GM18520 (cell line): Measurements from ENCODE around the gene SELENOH.
"Not testable (repeated sequence)": the region's sequence is repeated elsewhere in the genome, so short reads cannot be mapped to it uniquely, and the experiment has no call there.

Source experiments
- ATAC-seq: cut with Tn5 transposase; IDR thresholded peaks from one replicate; pipeline ENCODE4 v1.9.1; 2021; ENCODE audit not compliant: unreplicated experiment

SELENOH gene

DNA sequence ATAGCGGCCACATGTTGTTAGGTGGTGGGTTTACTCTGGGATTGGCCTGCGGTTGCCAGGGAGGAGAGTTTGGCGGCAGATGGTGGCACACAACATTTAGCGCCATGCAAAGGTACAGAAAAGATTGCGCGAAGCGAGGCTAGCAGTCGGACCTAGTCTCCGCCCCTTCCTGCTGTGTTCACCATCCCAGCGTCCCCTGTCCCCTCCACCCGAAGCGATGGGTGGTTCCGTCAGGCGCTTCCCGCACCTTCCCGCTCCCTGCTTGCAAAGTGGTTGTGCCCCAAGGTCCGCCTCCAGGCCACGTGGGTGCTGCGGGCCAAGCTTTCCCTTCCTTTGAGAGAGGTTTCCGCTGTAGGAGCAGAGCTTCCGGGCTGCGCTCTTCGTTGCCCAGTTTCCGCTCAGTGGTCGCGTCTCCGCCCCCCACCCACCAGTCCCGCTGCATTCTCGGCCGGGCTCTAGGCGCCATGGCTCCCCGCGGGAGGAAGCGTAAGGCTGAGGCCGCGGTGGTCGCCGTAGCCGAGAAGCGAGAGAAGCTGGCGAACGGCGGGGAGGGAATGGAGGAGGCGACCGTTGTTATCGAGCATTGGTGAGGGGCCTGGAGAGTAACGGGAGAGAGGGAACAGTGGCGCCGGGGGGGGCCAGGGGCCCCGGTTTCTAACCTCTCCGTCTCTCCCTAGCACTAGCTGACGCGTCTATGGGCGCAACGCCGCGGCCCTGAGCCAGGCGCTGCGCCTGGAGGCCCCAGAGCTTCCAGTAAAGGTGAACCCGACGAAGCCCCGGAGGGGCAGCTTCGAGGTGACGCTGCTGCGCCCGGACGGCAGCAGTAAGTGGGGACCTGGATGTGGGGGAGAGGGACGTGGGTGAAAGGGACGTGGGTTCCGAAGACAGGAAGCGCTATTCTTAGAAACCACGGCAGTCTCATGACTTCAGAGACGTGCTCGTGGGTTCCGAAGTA, at the start of gene SELENOH:
Gene SELENOH, plus strand, starts transcription at position 360 of the 955 bp plus-strand sequence. Its CDS starts 105 bp downstream, at position 465.
- peak; percentile 88 for ATAC-seq

- no peak for ATAC-seq
These were observed 42.4 kb upstream of the SELENOH start for GRCh38 chr11:57698843-57699365.

- ATAC-seq = no peak
These were observed 41.5 kb upstream of the SELENOH start for GRCh38 chr11:57699813-57700212.

DNA sequence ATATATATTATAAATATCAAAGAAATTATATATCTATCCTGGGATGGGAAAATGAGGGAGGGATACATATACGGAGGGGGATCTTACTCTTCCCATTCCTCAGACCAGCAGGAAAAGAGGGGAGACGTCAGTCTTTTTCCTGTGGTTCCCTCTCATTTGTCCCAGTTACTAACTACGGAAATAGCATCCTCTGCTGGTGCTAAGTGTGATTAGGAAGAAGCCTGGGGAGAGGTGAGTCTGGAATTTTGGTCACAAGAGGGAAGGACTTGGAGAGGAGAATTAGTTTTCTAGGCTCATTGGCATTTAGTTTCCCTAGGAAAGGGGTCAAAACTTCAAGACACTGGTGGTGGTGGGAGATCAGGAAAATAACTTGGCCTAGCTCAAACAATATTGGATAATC, 40.9 kb upstream of the SELENOH start:
- ATAC-seq = no peak

GRCh38 chr11:57703341-57703740, 38.0 kb upstream of the SELENOH start:
- ATAC-seq = no peak

GRCh38 chr11:57704932-57705331, 36.4 kb upstream of the SELENOH start:
- no peak for ATAC-seq

DNA sequence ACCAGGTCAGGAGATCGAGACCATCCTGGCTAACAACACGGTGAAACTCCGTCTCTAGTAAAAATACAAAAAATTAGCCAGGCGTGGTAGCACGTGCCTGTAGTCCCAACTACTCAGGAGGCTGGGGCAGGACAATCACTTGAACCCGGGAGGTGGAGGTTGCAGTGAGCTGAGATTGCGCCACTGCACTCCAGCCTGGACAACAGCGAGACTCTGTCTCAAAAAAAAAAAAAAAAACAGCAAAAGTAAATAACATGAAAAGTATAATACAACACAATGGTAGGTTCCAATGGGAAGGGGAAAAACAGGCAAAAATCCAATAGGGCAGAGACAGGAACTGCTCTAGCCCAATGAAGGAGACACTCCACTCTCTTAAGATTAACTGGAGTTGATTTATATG, 35.9 kb upstream of the SELENOH start:
- ATAC-seq = not testable (repeated sequence)

DNA sequence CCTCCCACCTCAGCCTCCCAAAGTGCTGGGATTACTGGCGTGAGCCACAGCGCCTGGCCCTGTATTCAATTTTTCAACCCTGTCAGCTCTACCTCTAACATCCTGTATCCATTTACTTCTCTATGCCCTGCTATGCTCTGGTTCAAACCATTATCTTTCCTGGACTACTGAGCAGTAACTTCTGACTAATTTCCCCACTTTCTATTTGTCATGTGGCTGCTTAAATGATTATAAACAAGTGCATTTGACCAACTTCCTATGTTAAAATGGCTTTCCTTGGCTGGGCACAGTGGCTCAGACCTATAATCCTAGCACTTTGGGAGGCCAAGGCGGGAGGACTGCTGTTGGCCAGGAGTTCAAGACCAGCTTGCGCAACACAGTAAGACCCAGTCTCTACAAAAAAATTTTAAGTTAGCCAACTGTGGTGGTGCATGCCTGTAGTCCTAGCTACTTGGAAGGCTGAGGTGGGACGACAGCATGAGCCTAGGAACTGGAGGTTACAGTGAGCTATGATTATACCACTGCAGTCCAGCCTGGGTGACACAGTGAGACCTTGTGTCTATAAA, 31.4 kb upstream of the SELENOH start:
- no peak for ATAC-seq

GRCh38 chr11:57711414-57712255, 29.7 kb upstream of the SELENOH start, which contains the start of gene MED19:
TSS of gene MED19 (minus strand) at chr11:57712215. CDS start at chr11:57712179, 36 bp downstream.
- peak; percentile 29 for ATAC-seq

DNA sequence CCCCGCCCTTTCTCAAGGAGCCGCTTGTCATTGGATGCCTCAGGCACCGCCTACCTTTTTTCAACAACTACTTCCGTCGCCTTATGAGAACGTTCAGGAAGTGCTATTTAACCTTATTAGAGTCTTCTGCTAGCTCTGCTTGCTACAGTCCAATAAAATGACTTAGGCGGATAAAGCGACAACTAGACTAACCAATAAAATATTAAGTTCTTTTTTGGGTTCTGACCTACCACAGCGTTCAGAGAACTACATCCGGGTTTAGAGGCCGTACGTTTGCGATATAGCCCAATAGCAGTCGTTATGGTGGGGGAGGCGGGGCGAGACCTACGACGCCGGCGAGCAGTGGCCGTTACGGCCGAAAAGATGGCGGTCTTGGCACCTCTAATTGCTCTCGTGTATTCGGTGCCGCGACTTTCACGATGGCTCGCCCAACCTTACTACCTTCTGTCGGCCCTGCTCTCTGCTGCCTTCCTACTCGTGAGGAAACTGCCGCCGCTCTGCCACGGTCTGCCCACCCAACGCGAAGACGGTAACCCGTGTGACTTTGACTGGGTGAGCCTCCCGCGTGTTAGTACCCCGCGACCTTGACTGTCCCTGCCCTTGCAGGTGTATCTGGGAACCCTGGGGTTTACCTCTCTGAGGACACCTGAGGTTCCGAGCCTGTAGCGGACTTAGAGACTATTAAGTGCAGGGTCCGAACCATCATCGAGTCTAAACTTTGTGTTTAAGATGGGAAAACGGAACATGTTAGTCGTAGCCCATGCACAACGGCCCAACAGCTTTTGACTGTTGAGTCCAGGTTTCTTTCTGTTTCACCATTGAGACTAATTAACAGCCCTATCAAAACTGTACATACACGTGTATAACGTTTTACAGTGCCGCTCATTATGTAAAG, 28.8 kb upstream of the SELENOH start, which contains the start of gene TMX2:
Gene TMX2, plus strand, starts transcription at position 338 of the 895 bp plus-strand sequence. Its CDS starts 26 bp downstream, at position 364.
- ATAC-seq = peak; percentile 98

DNA sequence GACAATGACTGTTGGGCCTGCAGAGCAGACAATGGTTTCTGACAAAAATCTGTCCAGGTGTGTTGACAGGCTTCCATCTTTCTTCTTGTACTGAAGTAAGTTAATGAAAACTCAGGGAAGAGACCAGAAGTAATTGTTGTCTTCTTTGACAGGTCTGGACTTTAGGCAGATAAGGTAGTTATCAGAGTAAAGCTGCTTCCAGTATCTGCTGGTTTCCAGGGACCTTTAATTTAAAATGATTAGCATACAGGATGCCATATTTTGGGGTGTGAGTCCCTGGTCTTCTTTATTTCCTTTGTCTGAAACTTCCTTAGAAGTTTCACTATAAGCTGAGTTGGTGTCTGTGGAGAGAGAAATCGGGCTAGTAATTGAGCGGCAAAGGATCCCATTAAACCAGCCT, 27.5 kb upstream of the SELENOH start:
- ATAC-seq = no peak

DNA sequence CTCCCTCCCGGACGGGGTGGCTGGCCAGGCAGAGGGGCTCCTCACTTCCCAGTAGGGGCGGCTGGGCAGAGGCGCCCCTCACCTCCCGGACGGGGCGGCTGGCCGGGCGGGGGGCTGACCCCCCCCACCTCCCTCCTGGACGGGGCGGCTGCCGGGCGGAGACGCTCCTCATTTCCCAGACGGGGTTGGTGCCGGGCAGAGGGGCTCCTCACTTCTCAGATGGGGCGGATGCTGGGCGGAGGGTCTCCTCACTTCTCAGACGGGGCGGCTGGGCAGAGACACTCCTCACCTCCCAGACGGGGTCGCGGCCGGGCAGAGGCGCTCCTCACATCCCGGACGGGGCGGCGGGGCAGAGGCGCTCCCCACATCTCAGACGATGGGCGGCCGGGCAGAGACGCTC, 24.6 kb upstream of the SELENOH start:
- ATAC-seq = not testable (repeated sequence)

DNA sequence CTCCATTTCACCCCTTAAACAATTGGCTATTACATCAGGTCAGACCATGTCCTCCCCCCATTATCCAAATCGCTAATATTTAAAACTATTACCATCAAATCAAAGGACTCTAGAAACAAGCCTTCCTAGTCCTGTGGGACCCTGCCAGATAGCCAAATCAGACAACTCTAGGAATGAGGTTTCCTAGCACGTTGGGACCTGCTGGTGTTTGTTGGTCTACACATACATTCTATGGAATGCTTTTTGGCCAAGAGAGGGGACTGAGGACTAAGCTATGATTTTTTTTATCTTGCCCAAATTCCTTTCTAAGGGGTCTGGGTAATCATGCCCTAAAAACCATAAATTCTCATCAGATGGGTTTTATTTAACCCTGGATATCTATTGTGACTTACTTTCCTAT, 14.1 kb upstream of the SELENOH start:
- no peak for ATAC-seq

GRCh38 chr11:57728829-57729228, 12.5 kb upstream of the SELENOH start:
- no peak for ATAC-seq

- no peak for ATAC-seq
These were observed 11.8 kb upstream of the SELENOH start for GRCh38 chr11:57729479-57729878.

- no peak for ATAC-seq
These were observed 8.6 kb upstream of the SELENOH start for GRCh38 chr11:57732661-57733060.

DNA sequence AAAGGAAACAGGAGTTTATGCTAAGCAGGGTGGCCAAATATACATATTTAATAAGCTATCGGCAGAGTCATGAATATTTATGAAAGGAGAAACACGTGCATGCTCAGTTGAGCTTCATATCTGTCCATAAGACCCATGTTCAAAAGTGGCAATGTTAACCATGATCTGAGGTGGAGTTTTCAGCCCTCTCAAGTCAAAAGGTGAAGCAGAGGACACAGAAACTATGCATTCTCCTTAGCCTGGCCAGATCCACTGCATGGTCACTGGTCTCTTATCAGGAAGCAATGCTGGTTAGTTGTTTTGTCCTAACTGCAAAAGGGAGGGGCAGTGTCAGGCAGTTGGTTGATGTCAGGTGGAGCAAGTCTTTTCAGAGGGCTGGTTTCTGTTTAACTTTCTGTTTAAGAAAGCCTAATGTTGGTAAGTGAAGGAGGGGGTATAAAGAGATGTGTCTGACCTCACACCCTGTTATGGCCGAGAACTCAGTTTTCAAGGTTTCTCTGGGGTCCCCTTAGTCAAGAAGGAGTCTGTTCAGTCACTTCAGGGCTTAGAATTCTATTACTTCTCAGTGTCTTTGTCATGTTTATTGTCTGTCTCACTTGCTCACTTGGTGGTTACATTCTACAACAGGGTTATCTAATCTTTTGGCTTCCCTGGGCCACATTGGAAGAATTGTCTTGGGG, 5.5 kb upstream of the SELENOH start:
- ATAC-seq = no peak

DNA sequence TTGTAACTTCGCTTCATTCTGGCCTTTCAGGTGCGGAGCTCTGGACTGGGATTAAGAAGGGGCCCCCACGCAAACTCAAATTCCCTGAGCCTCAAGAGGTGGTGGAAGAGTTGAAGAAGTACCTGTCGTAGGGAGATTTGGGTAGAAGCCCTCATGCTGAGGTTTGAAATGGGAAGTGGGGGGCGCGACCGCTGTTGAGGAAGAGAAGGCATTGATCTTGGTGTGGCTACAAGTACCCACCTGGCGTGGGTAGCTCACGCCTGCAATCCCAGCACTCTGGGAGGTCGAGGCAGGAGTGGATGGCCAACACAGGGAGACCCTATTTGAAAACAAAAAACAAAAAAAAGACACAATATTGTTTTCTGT, 779 bp downstream of the SELENOH start:
- no peak for ATAC-seq

- ATAC-seq = no peak
These were observed 3.1 kb downstream of the SELENOH start for GRCh38 chr11:57744357-57744756.
